Transverse colon (tissue), 4 donors: ENCODE data around the gene CIC. TPM values are rescaled to one million over a fixed set of nuclear protein-coding genes. Genes with fewer than 3 reads are reported as not detected.

Source experiments
- DNase-seq: peaks from one replicate; pipeline ENCODE4 v3.0.0-alpha.2; 2019
- H3K27ac ChIP-seq, 4 donors: fragments of 200-600 bp; sonication (generic); 2 replicates each; pipeline ENCODE4 v1.5.1; 2016 to 2018; ENCODE audit warnings: inconsistent platforms in 4 of 4
- H3K27me3 ChIP-seq: fragments of 200-600 bp; sonication (generic); 2 replicates; pipeline ENCODE4 v1.5.1; 2017; ENCODE audit warnings: inconsistent platforms
- H3K36me3 ChIP-seq, 4 donors: fragments of 200-600 bp; sonication (generic); 2 replicates each; pipeline ENCODE4 v1.5.1; 2017 to 2019; ENCODE audit warnings: inconsistent platforms in 4 of 4
- H3K4me1 ChIP-seq, 4 donors: fragments of 200-600 bp; sonication (generic); 2 replicates each; pipeline ENCODE4 v1.5.1; 2017 to 2020; ENCODE audit warnings: inconsistent platforms in 4 of 4
- H3K4me3 ChIP-seq, 4 donors: fragments of 200-600 bp; sonication (generic); 1 replicate in 1 of 4; 2 replicates in 3 of 4; pipeline versions ENCODE4 v1.5.1 to v1.6.1; 2017 to 2019; ENCODE audit warnings: inconsistent platforms in 4 of 4
- H3K9me3 ChIP-seq, 2 donors: fragments of 200-600 bp; sonication (generic); 2 replicates each; pipeline ENCODE4 v1.5.1; 2017 to 2019; ENCODE audit warnings: inconsistent platforms in 2 of 2
- CTCF ChIP-seq, 5 experiments: fragments of 200-600 bp in 3 of 5; fragments of 450-650 bp in 2 of 5; sonication (generic) in 3 of 5; IDR thresholded peaks; 1 replicate in 2 of 5; 2 replicates in 3 of 5; pipeline ENCODE4 v1.5.1; 2016 to 2017; ENCODE audit warnings: antibody characterized with exemption in 5 of 5, inconsistent platforms in 3 of 5, mild to moderate bottlenecking in 2 of 5, moderate library complexity in 1 of 5
- EP300 ChIP-seq: sonication (generic); formaldehyde crosslinking; IDR thresholded peaks from one replicate; pipeline ENCODE4 v1.6.1; 2017; ENCODE audit warnings: antibody characterized with exemption, low read depth
- POLR2A ChIP-seq: fragments of 450-650 bp; IDR thresholded peaks from one replicate; pipeline ENCODE4 v1.6.1; 2016; ENCODE audit warnings: antibody characterized with exemption, mild to moderate bottlenecking, moderate library complexity
- POLR2AphosphoS5 ChIP-seq, 3 donors: sonication (generic); formaldehyde crosslinking; IDR thresholded peaks; one replicate each; pipeline ENCODE4 v1.6.1; 2016; ENCODE audit warnings: antibody characterized with exemption in 3 of 3
- WGBS, 2 donors: methylation state at CpG; one replicate each; pipeline ENCODE4 v1.1.5; 2018; ENCODE audit warnings: low coverage in 1 of 2; 5-methylcytosine and 5-hydroxymethylcytosine counted together
- in situ Hi-C, 4 donors: fragments of 200-750 bp; cut with MboI; loops; one replicate each; pipeline versions ENCODE4 v1.15.0 to v1.15.1; 2017; ENCODE audit warnings: low sequenced_read_pairs in 3 of 4, low pct_ligation_motif_present in 1 of 4, low pct_unique_long_range_greater_than_20kb in 1 of 4
- intact Hi-C: fragments of 100-400 bp; cut with DNase I; formaldehyde crosslinking; loops from one replicate; pipeline ENCODE4 v1.15.1; 2023; ENCODE audit warnings: low total_unique reads
- total RNA-seq, 4 donors: library from RNA; depleted of rRNA; stranded (reverse); fragments of >200 nt; gene quantifications; one replicate each; pipeline ENCODE4 v1.1.0, GENCODE V29; 2016

CIC gene
- total RNA-seq, 4 donors from 2014 or later: 35.1 to 96.5 (median 43.6) TPM

GRCh38 chr19:42224940-42225717 lies 43.9 kb upstream of the CIC start:
- H3K9me3 ChIP-seq: no peaks in the 10 kb centered on the region
- no peaks in the 10 kb centered on the region for H3K27me3 ChIP-seq
- peaks cover 0 to 23% (median 15%) of the 10 kb centered on the region in 4 donors for H3K4me1 ChIP-seq
- TF ChIP-seq POLR2AphosphoS5 (IDR thresholded peaks at IDR 0.05): no peak
- intact Hi-C loops: no loop called here
- 93 to 95% methylated on average over 3 to 37 of the region's 37 CpGs for WGBS, 2 donors
- DNase-seq: no peak
- no peak overlapping the region for H3K4me3 ChIP-seq
- H3K36me3 ChIP-seq: peaks cover 0 to 27% (median 15%) of the 10 kb centered on the region in 4 donors
- H3K27ac ChIP-seq: no peak overlapping the region
- in situ Hi-C loops: no loop called here

GRCh38 chr19:42225718-42226292 lies 43.2 kb upstream of the CIC start:
- TF ChIP-seq CTCF (IDR thresholded peaks at IDR 0.05) (no peak), POLR2A (no peak), POLR2AphosphoS5 (IDR thresholded peaks at IDR 0.05) (no peak), EP300 (no peak)
- 96% methylated on average over 31 of the region's 33 CpGs; no CpG with 5 or more reads in 1 of the 2 donors for WGBS, 2 donors
- Histone ChIP-seq H3K27ac (no peak overlapping the region), H3K4me3 (no peak overlapping the region), H3K4me1 (peaks cover 0 to 21% (median 12%) of the 10 kb centered on the region in 4 donors), H3K9me3 (no peaks in the 10 kb centered on the region), H3K36me3 (peaks cover 0 to 32% (median 17%) of the 10 kb centered on the region in 4 donors), H3K27me3 (no peaks in the 10 kb centered on the region)
- no peak for DNase-seq
- in situ Hi-C loops (no loop called here), intact Hi-C loops (no loop called here)

- no peak for TF ChIP-seq EP300
- TF ChIP-seq POLR2A: no peak
- no peak for TF ChIP-seq CTCF (IDR thresholded peaks at IDR 0.05)
- TF ChIP-seq POLR2AphosphoS5 (IDR thresholded peaks at IDR 0.05): no peak
- intact Hi-C loops: no loop called here
- 93 to 100% methylated on average over 1 of the region's 1 CpG for WGBS, 2 donors
- no peaks in the 10 kb centered on the region for H3K27me3 ChIP-seq
- no peak overlapping the region for H3K27ac ChIP-seq
- no peaks in the 10 kb centered on the region for H3K9me3 ChIP-seq
- no peak overlapping the region for H3K4me3 ChIP-seq
- H3K36me3 ChIP-seq: peaks cover 0 to 39% (median 20%) of the 10 kb centered on the region in 4 donors
- in situ Hi-C loops: no loop called here
- H3K4me1 ChIP-seq: peaks cover 0 to 10% (median 2%) of the 10 kb centered on the region in 4 donors
- no peak for DNase-seq
Observed at GRCh38 chr19:42226886-42227285, 42.2 kb upstream of the CIC start.

GRCh38 chr19:42228641-42229040 lies 40.4 kb upstream of the CIC start:
- Histone ChIP-seq H3K36me3 (peaks cover 0 to 39% (median 22%) of the 10 kb centered on the region in 4 donors), H3K4me3 (no peak overlapping the region), H3K9me3 (no peaks in the 10 kb centered on the region), H3K4me1 (peaks cover 0 to 6% (median 0%) of the 10 kb centered on the region in 4 donors), H3K27ac (no peak overlapping the region), H3K27me3 (no peaks in the 10 kb centered on the region)
- in situ Hi-C loops (no loop called here), intact Hi-C loops (no loop called here)
- no peak for DNase-seq
- WGBS, 2 donors: 79% methylated on average over 4 of the region's 4 CpGs; no CpG with 5 or more reads in 1 of the 2 donors
- TF ChIP-seq POLR2A: no peak
- TF ChIP-seq POLR2AphosphoS5 (IDR thresholded peaks at IDR 0.05): no peak
- TF ChIP-seq CTCF (IDR thresholded peaks at IDR 0.05): no peak
- TF ChIP-seq EP300: no peak
